Fibroblast of the conjunctiva (primary cell): Measurements from ENCODE around the gene ABHD2.
"Not testable (repeated sequence)": the region's sequence is repeated elsewhere in the genome, so short reads cannot be mapped to it uniquely, and the experiment has no call there.

Experiments used
- DNase-seq: peaks from one replicate; pipeline ENCODE4 v3.0.0-alpha.2; 2010; ENCODE audit warnings: low read depth

The ABHD2 gene

DNA sequence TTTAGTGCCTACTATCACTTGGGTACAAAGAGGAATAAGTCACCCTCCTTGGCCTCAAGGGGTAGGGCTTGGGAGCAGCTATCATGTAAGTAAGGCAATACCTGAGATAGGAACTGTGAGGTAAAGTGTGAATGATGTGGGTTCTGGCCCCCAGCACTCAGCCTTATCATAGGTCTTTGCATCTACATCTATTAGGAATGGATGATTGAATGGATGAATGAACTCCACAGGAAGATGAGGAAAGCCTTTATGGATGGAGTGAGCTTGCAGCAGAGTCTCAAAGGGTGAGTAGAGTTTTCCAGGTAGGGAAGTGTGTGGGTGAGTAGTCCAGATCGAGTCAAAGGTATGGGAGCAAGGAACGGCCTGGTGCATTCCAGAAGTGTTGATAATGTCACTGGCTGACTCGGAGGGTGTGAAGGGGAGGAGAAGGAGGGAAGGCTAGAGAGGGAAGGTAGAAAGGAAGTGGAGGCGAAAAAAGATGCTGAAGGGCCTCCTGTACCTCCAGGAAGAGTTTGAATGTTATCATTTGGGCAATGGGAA is 13.1 kb upstream of the ABHD2 start:
- no peak for DNase-seq

GRCh38 chr15:89075846-89076245 is 12.4 kb upstream of the ABHD2 start:
- DNase-seq = no peak

GRCh38 chr15:89077750-89078149 is 10.5 kb upstream of the ABHD2 start:
- DNase-seq = no peak

- no peak for DNase-seq
Observed at GRCh38 chr15:89078851-89079810, 9.1 kb upstream of the ABHD2 start.

GRCh38 chr15:89081878-89082277 is 6.4 kb upstream of the ABHD2 start:
- DNase-seq = no peak

DNA sequence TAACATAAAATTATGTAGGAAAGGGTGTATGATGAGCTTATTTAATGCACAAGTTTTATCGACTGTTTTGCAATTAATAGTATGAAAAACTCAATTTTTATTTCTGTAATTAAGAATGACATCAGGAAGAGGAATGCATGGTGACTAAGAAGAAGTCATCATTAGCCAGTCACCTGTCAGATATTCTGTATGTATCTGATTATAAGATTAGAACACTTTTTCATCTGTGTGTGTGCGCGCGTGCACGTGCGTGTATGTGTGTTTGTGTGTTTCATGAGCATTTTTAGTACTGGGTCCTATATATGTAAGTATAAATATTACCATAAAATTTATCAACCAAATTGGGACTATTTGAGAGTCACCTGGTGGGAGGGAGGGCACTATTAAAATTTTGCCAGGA is 5.0 kb upstream of the ABHD2 start:
- DNase-seq = no peak

DNA sequence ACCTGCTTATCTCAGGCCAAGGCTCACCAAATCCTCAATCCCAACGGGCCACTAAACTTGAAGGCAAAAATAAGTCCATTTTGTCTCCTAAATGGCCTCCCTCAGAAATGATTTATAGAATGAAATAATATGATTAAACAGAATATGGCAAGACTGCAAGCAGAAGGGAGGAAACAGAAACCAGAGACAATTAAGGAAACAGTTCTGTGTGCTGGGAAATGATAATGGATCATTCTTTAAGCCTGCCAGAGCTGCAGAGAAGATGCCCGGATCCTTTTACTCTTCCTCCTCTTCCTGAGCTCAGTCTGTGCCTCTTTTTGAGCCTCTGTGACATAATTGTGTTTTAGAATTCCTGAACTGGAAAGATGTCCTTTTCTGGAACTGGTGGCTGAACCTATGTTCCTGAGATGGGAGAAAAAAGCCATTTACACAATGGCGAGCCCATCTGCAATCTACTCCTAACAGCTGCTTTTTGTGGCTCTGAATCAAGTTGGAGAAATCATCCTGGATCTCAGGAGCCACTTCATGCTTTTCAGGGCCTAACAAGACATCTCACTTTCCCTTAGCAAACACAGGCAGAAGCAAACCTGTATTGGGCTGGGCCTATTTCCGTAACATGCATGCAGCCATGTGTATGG is 2.8 kb upstream of the ABHD2 start:
- no peak for DNase-seq

GRCh38 chr15:89085933-89086332 is 2.3 kb upstream of the ABHD2 start:
- not testable (repeated sequence) for DNase-seq

DNA sequence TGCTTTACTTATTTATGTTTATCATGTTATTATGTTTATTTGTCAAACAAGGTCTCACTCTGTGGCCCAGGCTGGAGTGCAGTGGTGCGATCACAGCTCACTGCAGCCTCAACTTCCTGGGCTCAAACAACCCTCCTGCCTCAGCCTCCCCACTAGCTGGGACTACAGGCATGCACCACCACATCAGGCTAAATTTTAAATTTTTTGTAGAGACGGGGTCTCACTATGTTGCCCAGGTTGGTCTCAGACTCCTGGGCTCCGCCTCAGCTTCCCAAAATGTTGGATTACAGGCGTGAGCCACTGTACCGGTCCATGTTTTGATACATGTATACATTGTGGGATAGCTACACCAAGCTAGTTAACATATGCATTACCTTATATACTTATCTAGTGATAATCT is 1.9 kb upstream of the ABHD2 start:
- DNase-seq = not testable (repeated sequence)

- DNase-seq = no peak
Observed at GRCh38 chr15:89087161-89087829, 961 bp upstream of the ABHD2 start.

DNA sequence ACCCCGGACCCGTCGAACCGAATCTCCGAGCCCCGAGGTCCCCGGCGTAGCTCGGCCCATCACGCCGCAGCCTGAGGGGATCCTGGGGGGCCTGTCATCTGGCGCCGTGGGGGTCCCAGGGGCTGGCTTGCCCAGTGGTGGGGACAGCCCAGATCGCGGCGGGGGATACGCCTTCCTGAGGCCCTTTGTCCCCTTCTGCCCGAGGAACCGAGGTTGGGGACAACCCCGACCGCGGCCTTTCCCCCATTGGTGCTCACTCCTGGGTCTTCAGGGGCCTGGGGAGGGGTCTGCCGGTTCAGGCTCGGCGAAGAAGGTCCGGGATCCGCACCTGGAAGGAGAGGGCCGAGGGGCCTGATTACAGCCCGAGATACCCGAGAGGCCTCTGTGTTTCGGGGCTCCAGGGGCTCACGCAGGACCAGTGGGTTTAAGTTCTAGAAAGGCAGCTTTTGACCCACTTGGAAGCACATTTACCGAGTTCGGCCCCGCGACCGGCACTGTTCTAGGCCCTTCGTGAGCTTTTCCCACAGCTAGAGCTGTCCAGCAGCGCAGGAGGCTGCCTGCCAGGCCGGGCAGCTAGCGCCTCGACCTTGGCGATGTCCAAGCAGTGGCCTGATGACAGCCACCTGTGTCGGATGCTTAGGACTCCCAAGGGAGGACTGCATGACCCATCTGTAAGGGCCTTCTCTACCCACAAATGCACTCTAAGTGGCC is 504 bp downstream of the ABHD2 start:
- no peak for DNase-seq

GRCh38 chr15:89089316-89090230 is 1.3 kb downstream of the ABHD2 start:
- DNase-seq = no peak

GRCh38 chr15:89090791-89091626 is 2.8 kb downstream of the ABHD2 start:
- no peak for DNase-seq

GRCh38 chr15:89091627-89092220 is 3.5 kb downstream of the ABHD2 start:
- no peak for DNase-seq

DNA sequence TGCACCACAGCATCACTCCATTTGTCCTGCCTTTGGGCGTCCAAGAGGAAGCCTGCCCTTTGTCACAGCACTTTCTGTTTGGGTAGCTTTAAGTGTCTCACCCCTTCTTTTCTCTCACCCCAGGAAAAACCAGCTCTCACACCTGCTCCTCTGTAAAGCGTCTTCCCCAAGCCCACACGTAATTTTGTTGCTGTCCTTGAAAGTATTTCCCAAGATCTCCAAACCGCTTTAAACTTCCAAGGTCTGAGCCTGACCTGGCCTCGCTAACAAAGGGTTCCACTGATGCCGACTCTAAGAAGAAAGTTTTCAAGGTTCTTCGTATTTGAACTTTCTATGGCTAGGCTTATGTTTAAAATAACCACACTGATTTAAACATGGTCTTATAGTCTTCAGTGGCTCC is 5.3 kb downstream of the ABHD2 start:
- DNase-seq = no peak

GRCh38 chr15:89095073-89095472 is 6.8 kb downstream of the ABHD2 start:
- no peak for DNase-seq

GRCh38 chr15:89095556-89095955 is 7.3 kb downstream of the ABHD2 start:
- DNase-seq = no peak

DNA sequence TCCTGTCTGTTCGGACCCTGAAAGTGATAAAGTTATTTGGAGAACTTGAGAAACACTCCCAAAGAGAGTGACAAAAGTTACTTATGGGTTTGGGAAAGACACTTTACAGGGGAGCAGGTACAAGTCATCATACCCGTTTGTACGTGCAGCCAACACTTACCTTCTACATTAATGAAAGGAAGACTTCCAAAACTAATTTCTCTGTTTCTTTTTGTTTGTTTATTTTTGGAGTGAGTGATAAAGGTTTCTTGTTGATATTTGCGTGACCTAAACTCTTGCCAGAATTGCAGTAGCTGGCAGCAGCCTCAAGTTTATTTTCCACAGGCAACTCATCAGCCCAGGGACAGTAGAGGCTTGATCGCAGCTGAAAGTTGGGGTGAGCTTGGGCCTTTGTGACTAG is 8.4 kb downstream of the ABHD2 start:
- DNase-seq = no peak

DNA sequence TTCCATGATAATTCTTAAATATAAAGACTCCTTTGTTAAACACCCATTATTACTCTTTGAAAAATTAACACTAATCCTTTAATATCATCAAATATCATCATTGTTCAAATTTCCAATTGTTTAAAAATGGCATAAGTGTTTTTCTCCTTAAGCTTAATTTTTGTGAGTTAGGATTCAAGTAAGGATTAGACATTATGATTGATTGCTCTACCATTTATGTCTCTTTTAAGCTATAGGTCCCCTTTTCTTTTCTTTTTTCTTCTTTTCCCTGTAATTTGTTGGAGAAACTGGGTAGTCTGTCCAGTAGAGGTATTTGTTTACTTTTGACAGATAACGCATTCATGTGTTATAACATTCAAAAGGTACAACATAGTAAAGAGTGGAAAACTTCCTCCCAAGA is 9.1 kb downstream of the ABHD2 start:
- no peak for DNase-seq

- no peak for DNase-seq
Observed at GRCh38 chr15:89098281-89098680, 10.0 kb downstream of the ABHD2 start.
